ENCODE measurements around the gene AP2M1. TPM values are rescaled to one million over a fixed set of nuclear protein-coding genes. Genes with fewer than 3 reads are reported as not detected.

The AP2M1 gene
- polyA plus RNA-seq, 1 donor (not counting 4 experiments of a cell fraction or from before 2014, with no cell fraction given), result 431 TPM

DNA sequence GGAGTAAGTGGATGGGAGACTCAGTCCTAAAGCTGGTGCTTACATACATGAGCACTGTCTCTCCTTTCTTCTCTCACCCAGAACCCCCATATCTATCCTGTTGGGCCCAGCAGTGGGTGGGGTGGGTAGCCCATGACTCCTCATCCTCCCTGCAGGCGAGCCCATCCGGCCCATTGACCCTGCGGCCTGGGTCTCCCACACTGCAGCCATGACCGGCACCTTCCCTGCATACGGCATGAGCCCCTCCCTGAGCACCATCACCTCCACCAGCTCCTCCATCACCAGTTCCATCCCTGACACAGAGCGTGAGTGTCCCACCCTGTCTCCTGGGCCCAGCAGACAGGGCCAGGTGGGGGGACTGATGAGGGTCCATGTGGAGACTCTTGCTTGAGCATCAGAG is 8.0 kb upstream of the AP2M1 start:
- TF ChIP-seq, protein P1, sequence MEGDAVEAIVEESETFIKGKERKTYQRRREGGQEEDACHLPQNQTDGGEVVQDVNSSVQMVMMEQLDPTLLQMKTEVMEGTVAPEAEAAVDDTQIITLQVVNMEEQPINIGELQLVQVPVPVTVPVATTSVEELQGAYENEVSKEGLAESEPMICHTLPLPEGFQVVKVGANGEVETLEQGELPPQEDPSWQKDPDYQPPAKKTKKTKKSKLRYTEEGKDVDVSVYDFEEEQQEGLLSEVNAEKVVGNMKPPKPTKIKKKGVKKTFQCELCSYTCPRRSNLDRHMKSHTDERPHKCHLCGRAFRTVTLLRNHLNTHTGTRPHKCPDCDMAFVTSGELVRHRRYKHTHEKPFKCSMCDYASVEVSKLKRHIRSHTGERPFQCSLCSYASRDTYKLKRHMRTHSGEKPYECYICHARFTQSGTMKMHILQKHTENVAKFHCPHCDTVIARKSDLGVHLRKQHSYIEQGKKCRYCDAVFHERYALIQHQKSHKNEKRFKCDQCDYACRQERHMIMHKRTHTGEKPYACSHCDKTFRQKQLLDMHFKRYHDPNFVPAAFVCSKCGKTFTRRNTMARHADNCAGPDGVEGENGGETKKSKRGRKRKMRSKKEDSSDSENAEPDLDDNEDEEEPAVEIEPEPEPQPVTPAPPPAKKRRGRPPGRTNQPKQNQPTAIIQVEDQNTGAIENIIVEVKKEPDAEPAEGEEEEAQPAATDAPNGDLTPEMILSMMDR (optimal IDR thresholded peaks at IDR 0.05 in 1 of 3, IDR thresholded peaks at IDR 0.05 in 1 of 3, conservative IDR thresholded peaks at IDR 0.05 in 1 of 3; ENCODE audit: extremely low read depth in 1 of 3, insufficient read depth in 2 of 3, low read length in 3 of 3), result no peak
- TF ChIP-seq EZH2 (IDR thresholded peaks at IDR 0.05; ENCODE audit: low read length), result no peak
- no peak for FAIRE-seq
- Histone ChIP-seq H3K4me1 (ENCODE audit: control insufficient read depth, extremely low read depth, insufficient read depth, low read length) (peaks cover 8% of the 10 kb centered on the region), H3K79me2 (ENCODE audit: control insufficient read depth, insufficient read depth, low read length) (peaks cover 11% of the 10 kb centered on the region), H3K36me3 (ENCODE audit: control insufficient read depth in 2 of 2, extremely low read depth in 1 of 2, insufficient read depth in 2 of 2, low read length in 2 of 2) (peaks cover 48 to 61% of the 10 kb centered on the region in 2 experiments), H3K27me3 (ENCODE audit: control insufficient read depth, extremely low read depth, insufficient read depth, low read length) (no peaks in the 10 kb centered on the region), H4K20me1 (ENCODE audit: control insufficient read depth, extremely low read depth, insufficient read depth, low read length) (no peaks in the 10 kb centered on the region), H3K4me2 (ENCODE audit: control insufficient read depth, extremely low read depth, insufficient read depth, low read depth, low read length) (no peak overlapping the region), H3K9me3 (ENCODE audit: control insufficient read depth, low read depth, low read length) (no peaks in the 10 kb centered on the region), H2AFZ (ENCODE audit: control insufficient read depth, low read length) (no peak overlapping the region), H3K27ac (ENCODE audit: control insufficient read depth, insufficient read depth, low read length) (no peak overlapping the region), H3K9me1 (ENCODE audit: control insufficient read depth, extremely low read depth, insufficient read depth, low read length) (no peaks in the 10 kb centered on the region), H3K4me3 (ENCODE audit: control insufficient read depth in 2 of 3, extremely low read depth in 1 of 3, insufficient read depth in 2 of 3, low read depth in 1 of 3, low read length in 3 of 3) (no peak overlapping the region), H3K9ac (ENCODE audit: control insufficient read depth, extremely low read depth, insufficient read depth, low read length) (no peak overlapping the region)
- dilution Hi-C loops (cut with MboI; ENCODE audit: extremely low pct_ligation_motif_present, low sequenced_read_pairs), result no loop called here
- DNase-seq (ENCODE audit: low read depth, low spot score), result no peak

GRCh38 chr3:184167786-184168185 is 6.9 kb upstream of the AP2M1 start:
- FAIRE-seq, result no peak

More at GRCh38 chr3:184167786-184168185, 6.9 kb upstream of the AP2M1 start:
- Histone ChIP-seq H2AFZ (ENCODE audit: control insufficient read depth, low read length) (no peak overlapping the region), H3K4me1 (ENCODE audit: control insufficient read depth, extremely low read depth, insufficient read depth, low read length) (peaks cover 8% of the 10 kb centered on the region), H3K27me3 (ENCODE audit: control insufficient read depth, extremely low read depth, insufficient read depth, low read length) (no peaks in the 10 kb centered on the region), H3K9me3 (ENCODE audit: control insufficient read depth, low read depth, low read length) (no peaks in the 10 kb centered on the region), H3K4me2 (ENCODE audit: control insufficient read depth, extremely low read depth, insufficient read depth, low read depth, low read length) (no peak overlapping the region), H3K9ac (ENCODE audit: control insufficient read depth, extremely low read depth, insufficient read depth, low read length) (no peak overlapping the region), H3K27ac (ENCODE audit: control insufficient read depth, insufficient read depth, low read length) (no peak overlapping the region), H3K4me3 (ENCODE audit: control insufficient read depth in 2 of 3, extremely low read depth in 1 of 3, insufficient read depth in 2 of 3, low read depth in 1 of 3, low read length in 3 of 3) (no peak overlapping the region), H3K36me3 (ENCODE audit: control insufficient read depth in 2 of 2, extremely low read depth in 1 of 2, insufficient read depth in 2 of 2, low read length in 2 of 2) (peaks cover 50 to 66% of the 10 kb centered on the region in 2 experiments), H3K9me1 (ENCODE audit: control insufficient read depth, extremely low read depth, insufficient read depth, low read length) (no peaks in the 10 kb centered on the region), H4K20me1 (ENCODE audit: control insufficient read depth, extremely low read depth, insufficient read depth, low read length) (no peaks in the 10 kb centered on the region), H3K79me2 (ENCODE audit: control insufficient read depth, insufficient read depth, low read length) (peaks cover 6% of the 10 kb centered on the region)
- dilution Hi-C loops (cut with MboI; ENCODE audit: extremely low pct_ligation_motif_present, low sequenced_read_pairs), result no loop called here
- TF ChIP-seq, protein P1 (optimal IDR thresholded peaks at IDR 0.05 in 1 of 3, IDR thresholded peaks at IDR 0.05 in 1 of 3, conservative IDR thresholded peaks at IDR 0.05 in 1 of 3; ENCODE audit: extremely low read depth in 1 of 3, insufficient read depth in 2 of 3, low read length in 3 of 3), result no peak
- TF ChIP-seq EZH2 (IDR thresholded peaks at IDR 0.05; ENCODE audit: low read length), result no peak
- DNase-seq (ENCODE audit: low read depth, low spot score), result no peak
